Astrocyte of the cerebellum (primary cell): ENCODE measurements around the gene ASB8.

ENCODE experiments used
- DNase-seq: peaks from one replicate; pipeline ENCODE4 v3.0.0-alpha.2; 2011; ENCODE audit warnings: low read depth
- H3K4me3 ChIP-seq: 2 replicates; pipeline ENCODE4 v1.5.1; 2011; ENCODE audit warnings: mild to moderate bottlenecking, low read depth, low read length, moderate library complexity
- in situ Hi-C: cut with HindIII; loops from 2 replicates; pipeline ENCODE4 v1.10.0; 2017; ENCODE audit warnings: low sequenced_read_pairs
- TF ChIP-seq, protein P1 (sequence below): IDR thresholded peaks from 2 replicates; pipeline ENCODE4 v1.5.1; 2012; ENCODE audit warnings: low read length, low read depth, moderate library complexity, mild to moderate bottlenecking; ENCODE audit errors: missing control alignments

Gene ASB8

DNA sequence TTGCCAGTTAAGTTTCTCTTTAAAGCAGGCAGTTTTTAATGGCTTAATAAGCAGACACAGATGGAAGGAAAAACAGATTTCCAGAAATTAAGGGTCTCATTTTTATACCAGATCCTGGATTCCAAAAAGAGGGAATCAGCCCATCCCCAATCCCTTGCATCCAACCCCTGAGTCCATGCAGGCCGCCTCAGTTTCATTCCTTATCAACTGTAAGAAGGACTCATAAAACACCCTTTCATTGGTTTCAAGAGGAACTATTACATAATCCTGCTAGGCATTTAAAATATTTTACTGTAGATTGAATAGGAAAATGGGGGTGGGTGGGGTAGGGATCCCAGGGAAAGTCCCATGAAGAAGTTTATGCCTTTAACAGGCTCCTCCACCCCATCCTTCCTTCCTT lies 35.5 kb upstream of the ASB8 start:
- no peak overlapping the region for H3K4me3 ChIP-seq
- in situ Hi-C loops: no loop called here
- no peak for DNase-seq
- TF ChIP-seq, protein P1, sequence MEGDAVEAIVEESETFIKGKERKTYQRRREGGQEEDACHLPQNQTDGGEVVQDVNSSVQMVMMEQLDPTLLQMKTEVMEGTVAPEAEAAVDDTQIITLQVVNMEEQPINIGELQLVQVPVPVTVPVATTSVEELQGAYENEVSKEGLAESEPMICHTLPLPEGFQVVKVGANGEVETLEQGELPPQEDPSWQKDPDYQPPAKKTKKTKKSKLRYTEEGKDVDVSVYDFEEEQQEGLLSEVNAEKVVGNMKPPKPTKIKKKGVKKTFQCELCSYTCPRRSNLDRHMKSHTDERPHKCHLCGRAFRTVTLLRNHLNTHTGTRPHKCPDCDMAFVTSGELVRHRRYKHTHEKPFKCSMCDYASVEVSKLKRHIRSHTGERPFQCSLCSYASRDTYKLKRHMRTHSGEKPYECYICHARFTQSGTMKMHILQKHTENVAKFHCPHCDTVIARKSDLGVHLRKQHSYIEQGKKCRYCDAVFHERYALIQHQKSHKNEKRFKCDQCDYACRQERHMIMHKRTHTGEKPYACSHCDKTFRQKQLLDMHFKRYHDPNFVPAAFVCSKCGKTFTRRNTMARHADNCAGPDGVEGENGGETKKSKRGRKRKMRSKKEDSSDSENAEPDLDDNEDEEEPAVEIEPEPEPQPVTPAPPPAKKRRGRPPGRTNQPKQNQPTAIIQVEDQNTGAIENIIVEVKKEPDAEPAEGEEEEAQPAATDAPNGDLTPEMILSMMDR: no peak

- no peak for DNase-seq
- TF ChIP-seq, protein P1: no peak
- in situ Hi-C loops: no loop called here
- H3K4me3 ChIP-seq: no peak overlapping the region
Observed at GRCh38 chr12:48191096-48191495, 33.8 kb upstream of the ASB8 start.

DNA sequence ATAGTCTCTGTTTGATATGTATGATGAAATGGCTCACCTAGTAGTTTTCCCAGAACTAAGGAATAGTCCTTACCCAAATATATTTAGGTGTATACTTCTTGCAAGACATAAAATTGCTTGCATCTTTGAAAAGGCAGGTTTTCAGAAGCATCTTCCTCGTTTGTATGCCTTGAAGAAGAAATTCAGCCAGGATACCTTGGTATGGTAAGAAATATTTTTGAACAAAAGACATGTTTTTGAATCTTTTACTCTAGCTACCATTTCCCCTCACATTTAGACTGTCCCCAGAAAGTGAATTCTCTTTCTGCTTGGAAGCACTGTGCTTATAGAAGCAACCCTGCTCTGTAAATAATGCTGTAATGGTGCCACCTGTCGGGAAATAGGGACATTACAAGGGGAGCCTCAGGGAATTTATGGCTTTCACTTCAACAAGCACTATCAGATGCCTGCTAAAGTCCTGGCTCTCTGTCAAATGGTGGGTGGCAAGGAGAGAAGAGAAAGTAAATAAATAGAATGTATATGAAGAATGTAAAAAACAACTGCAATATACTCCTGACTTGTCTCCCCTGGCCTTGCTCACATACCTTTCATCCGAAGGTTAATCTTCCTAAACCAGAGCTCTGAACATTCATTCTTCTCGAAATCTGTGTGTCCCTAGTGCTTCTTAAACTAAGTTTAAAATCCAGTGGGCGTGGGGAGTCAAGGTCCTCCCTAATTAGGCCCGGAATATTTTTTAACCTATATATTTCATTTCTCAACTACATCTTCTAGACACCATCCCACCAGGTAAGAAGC lies 32.2 kb upstream of the ASB8 start:
- in situ Hi-C loops: no loop called here
- no peak overlapping the region for H3K4me3 ChIP-seq
- DNase-seq: peak; percentile 62
- TF ChIP-seq, protein P1: peak; percentile 88

DNA sequence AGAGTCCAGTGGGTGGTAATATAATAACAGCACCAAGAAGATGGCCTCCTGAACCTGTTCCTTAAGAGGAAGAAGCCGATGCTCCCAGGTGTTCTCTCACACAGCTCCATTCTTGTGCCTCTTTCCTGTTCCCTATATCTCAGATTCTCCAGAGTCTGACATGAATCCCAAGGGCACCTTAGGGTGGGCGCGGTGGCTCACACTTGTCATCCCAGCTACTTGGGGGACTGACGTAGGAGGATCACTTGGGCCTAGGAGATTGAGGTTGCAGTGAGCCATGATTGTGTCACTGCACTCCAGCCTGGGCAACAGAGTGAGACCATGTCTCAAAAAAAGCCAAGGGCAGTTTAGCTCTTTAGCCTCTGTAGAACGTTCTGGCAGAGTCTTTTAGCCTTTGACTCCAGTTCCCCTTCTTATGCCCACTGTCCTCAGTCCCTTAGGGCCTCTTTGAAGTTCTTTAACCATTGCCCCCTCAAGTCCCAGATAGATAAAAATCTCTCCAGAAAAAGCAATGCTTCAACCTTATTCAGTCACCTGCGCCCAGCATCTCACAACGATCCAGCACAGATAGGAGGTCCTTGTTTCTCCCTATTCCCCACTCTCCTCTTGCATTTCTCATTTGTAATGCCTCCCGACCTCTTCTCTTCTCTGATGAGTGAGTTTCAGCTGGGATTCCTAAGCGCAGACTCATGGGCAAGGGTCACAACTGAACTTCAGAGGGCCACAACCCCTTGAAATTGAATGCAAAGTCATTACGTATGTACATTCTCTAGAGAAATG lies 30.8 kb upstream of the ASB8 start:
- in situ Hi-C loops: no loop called here
- DNase-seq: no peak
- no peak overlapping the region for H3K4me3 ChIP-seq
- TF ChIP-seq, protein P1: no peak

DNA sequence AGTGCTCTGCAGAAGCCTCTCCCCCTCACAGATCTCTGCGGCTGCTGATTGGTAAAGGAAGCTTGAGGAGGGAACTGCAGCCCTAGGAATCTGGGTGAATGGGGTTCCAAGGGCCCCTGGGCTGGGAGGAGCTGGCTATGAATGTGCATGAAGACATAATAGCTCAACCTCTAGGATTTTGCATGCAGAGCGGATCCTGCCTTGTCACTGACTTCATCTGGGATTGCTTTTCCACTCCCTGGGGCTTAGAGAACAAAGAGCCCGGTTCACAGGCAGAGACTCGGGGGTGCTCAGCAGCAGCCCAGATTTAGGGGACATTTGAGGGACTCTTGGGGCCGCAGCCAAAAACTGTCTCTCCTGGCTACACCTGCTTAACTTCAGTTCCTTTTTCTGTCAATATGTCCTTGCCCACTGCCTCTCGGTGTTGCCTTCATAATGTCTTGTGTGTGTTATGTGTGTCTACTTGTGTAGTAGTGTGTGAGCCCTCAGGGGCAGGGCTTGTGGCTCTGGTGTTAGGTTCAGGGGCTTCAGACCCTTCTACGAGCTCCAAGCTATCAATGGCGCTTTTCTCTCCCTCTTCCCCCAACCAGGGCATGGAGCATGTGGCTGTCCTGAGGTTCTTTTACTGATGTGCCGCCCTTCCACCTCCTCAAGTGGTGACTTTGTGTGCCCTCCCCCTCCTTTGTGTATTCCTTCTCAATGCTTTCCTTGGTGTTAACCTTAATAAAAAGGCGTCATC lies 28.0 kb upstream of the ASB8 start:
- no peak overlapping the region for H3K4me3 ChIP-seq
- DNase-seq: no peak
- TF ChIP-seq, protein P1: no peak
- in situ Hi-C loops: no loop called here

GRCh38 chr12:48184549-48184922 lies 27.2 kb upstream of the ASB8 start:
- no peak for DNase-seq
- in situ Hi-C loops: no loop called here
- no peak overlapping the region for H3K4me3 ChIP-seq
- TF ChIP-seq, protein P1: no peak
